GM23338 (cell line): ENCODE results near the gene RCL1.

Experiments
- CREB1 ChIP-seq: fragments of 250-450 bp; sonication (Bioruptor Pico); IDR thresholded peaks from 2 replicates; pipeline ENCODE4 v1.5.0; 2020; ENCODE audit warnings: low read depth, mild to moderate bottlenecking, moderate library complexity
- EZH2 ChIP-seq: fragments of 200-600 bp; sonication (generic); IDR thresholded peaks from one replicate; pipeline ENCODE4 v1.8.0; 2017; ENCODE audit warnings: antibody characterized with exemption, mild to moderate bottlenecking, low read depth; ENCODE audit not compliant: unreplicated experiment
- POLR2AphosphoS5 ChIP-seq: IDR thresholded peaks from 2 replicates; pipeline ENCODE4 v1.6.1; 2016; ENCODE audit warnings: antibody characterized with exemption, low read depth
- STAT1 ChIP-seq: IDR thresholded peaks from one replicate; pipeline ENCODE4 v1.6.1; 2016; ENCODE audit warnings: antibody characterized with exemption; ENCODE audit not compliant: unreplicated experiment
- TF ChIP-seq, protein P1 (sequence below), 2 experiments: fragments of 200-600 bp in 1 of 2; sonication (generic) in 1 of 2; conservative IDR thresholded peaks; 2 replicates each; pipeline versions ENCODE4 v1.5.1 to v1.6.1; 2016 to 2017; ENCODE audit warnings: antibody characterized with exemption in 2 of 2, low read depth in 2 of 2, mild to moderate bottlenecking in 2 of 2, moderate library complexity in 1 of 2
- TF ChIP-seq, protein P2 (sequence below): IDR thresholded peaks from one replicate; pipeline ENCODE4 v1.6.1; 2018; ENCODE audit warnings: antibody characterized with exemption; ENCODE audit not compliant: unreplicated experiment

DNA sequence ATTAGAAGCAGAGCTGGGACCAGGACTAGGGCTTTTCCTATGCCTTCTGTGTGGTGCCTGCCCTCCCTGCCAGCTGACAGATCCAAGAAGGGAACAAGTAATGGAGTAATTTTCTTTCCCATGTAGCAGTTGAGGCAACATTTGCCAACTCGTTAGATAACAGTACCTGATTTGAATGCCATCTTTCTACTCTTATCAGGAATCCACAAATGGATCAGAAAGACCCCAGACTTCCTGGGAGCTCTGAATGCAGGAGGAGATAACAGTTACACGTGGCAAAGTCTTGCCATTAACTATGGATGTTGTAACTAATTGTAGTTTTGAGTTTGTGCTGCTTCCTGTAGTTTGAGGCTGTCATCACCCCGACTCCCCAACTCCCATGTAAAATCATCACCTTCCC, 39.2 kb downstream of the RCL1 start:
- TF ChIP-seq, protein P1, sequence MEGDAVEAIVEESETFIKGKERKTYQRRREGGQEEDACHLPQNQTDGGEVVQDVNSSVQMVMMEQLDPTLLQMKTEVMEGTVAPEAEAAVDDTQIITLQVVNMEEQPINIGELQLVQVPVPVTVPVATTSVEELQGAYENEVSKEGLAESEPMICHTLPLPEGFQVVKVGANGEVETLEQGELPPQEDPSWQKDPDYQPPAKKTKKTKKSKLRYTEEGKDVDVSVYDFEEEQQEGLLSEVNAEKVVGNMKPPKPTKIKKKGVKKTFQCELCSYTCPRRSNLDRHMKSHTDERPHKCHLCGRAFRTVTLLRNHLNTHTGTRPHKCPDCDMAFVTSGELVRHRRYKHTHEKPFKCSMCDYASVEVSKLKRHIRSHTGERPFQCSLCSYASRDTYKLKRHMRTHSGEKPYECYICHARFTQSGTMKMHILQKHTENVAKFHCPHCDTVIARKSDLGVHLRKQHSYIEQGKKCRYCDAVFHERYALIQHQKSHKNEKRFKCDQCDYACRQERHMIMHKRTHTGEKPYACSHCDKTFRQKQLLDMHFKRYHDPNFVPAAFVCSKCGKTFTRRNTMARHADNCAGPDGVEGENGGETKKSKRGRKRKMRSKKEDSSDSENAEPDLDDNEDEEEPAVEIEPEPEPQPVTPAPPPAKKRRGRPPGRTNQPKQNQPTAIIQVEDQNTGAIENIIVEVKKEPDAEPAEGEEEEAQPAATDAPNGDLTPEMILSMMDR (conservative IDR thresholded peaks at IDR 0.05; ENCODE audit: low read depth in 2 of 2), result no peak
- TF ChIP-seq CREB1 (CRISPR knock-in tag) (no peak), EZH2 (no peak), STAT1 (no peak), POLR2AphosphoS5 (no peak)
- TF ChIP-seq, protein P2, sequence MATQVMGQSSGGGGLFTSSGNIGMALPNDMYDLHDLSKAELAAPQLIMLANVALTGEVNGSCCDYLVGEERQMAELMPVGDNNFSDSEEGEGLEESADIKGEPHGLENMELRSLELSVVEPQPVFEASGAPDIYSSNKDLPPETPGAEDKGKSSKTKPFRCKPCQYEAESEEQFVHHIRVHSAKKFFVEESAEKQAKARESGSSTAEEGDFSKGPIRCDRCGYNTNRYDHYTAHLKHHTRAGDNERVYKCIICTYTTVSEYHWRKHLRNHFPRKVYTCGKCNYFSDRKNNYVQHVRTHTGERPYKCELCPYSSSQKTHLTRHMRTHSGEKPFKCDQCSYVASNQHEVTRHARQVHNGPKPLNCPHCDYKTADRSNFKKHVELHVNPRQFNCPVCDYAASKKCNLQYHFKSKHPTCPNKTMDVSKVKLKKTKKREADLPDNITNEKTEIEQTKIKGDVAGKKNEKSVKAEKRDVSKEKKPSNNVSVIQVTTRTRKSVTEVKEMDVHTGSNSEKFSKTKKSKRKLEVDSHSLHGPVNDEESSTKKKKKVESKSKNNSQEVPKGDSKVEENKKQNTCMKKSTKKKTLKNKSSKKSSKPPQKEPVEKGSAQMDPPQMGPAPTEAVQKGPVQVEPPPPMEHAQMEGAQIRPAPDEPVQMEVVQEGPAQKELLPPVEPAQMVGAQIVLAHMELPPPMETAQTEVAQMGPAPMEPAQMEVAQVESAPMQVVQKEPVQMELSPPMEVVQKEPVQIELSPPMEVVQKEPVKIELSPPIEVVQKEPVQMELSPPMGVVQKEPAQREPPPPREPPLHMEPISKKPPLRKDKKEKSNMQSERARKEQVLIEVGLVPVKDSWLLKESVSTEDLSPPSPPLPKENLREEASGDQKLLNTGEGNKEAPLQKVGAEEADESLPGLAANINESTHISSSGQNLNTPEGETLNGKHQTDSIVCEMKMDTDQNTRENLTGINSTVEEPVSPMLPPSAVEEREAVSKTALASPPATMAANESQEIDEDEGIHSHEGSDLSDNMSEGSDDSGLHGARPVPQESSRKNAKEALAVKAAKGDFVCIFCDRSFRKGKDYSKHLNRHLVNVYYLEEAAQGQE, result no peak
